Measurements from ENCODE around the gene CTCF.

The CTCF gene

GRCh38 chr16:67549240-67549639 lies 13.1 kb upstream of the CTCF start:
- DNase-seq (ENCODE audit: low spot score) = no peak

DNA sequence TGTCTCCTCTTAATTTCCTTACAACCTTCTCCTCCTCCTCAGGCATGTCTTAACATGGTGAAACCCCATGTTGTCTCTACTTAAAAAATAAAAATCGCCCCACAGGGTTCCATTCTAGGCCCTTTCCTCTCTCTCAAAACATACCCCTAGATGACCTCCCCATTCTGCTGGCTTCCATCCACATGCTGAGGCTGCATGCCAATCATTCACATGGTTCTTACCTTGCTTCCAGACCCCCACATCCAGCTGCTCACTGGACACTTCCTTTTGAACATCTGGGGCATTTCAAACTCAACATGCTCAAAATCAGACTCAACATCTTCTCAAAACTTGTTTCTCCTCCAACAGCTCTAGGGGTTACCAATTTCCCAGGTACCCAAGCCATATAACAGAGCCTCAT lies 12.4 kb upstream of the CTCF start:
- no peak for DNase-seq (ENCODE audit: low spot score)

GRCh38 chr16:67551091-67551490 lies 11.2 kb upstream of the CTCF start:
- no peak for DNase-seq (ENCODE audit: low spot score)

DNA sequence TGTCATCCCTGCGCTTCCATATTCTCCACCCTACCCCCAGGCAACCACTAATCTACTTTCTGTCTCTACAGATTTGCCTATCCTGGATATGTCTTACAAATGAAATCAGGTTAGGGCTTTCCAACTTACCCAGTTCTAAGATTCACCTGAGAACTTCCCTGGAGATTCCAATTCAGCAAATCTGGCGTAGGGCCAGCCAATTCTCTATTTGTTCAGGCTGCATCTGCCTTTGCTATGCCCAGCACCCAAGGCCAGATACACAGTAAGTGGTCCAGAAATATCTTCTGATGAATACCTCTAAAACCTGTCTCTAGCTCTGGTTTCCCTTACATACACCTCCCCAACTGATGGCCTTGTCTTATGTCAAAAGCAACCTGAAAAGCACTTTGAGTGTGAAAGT lies 10.4 kb upstream of the CTCF start:
- no peak for DNase-seq (ENCODE audit: low spot score)

- DNase-seq (ENCODE audit: low spot score) = no peak
These were observed 9.8 kb upstream of the CTCF start for GRCh38 chr16:67552476-67552875.

DNA sequence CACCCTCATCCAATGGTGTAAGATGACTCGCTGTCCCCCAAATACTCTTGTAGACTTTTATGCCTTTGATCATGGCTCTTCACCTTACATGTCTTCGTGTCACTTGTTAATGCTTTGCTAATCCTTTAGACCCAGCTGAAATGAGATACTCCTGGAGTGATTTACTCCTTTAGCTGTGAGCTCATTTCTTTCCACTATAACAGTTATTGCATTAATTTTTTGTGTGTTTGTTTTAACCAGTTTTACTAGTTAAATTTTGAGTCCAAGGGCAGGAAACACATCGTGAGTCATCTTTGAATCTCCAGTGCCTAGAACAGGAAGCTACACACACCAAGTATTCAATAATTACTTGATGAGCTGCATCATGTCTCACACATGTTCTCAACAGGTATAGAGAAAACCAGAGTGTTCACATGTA lies 6.5 kb upstream of the CTCF start:
- DNase-seq (ENCODE audit: low spot score) = peak; percentile 12

- DNase-seq (ENCODE audit: low spot score) = no peak
These were observed 3.5 kb upstream of the CTCF start for GRCh38 chr16:67558859-67559258.

DNA sequence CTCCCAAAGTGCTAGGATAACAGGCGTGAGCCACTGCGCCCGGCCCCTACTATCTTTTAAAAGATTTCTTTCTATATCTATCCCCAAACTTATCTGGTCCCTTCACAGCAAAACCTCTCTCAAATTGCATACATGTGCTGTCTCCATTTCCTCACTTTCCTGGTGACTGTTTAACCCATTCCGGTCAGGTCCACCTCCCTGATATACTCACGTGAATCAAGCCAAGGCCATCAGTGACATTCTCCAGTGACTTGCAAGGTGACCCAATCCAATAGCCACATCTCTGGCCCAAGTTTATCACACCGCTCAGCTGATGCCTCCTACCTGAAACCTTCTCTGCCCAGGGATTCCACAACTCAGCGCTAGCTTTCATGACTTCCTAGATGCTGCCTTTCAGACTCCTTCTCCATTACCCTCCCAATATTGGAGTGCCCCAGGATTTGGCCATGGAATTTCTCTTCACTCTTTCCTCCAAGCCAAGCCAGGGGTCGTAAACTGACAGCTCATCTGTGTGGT lies 1.4 kb upstream of the CTCF start:
- DNase-seq (ENCODE audit: low spot score) = no peak

GRCh38 chr16:67561501-67561823 lies 864 bp upstream of the CTCF start:
- peak; percentile 2 for DNase-seq (ENCODE audit: low spot score)

- DNase-seq (ENCODE audit: low spot score) = peak; percentile 99
These were observed 351 bp upstream of the CTCF start for GRCh38 chr16:67561824-67562525.

GRCh38 chr16:67562918-67563707 lies 787 bp downstream of the CTCF start:
- peak; percentile 60 for DNase-seq (ENCODE audit: low spot score)

GRCh38 chr16:67563708-67564468 lies 1.6 kb downstream of the CTCF start:
- DNase-seq (ENCODE audit: low spot score) = peak; percentile 31

- no peak for DNase-seq (ENCODE audit: low spot score)
These were observed 3.3 kb downstream of the CTCF start for GRCh38 chr16:67565470-67566100.

GRCh38 chr16:67571464-67571863 lies 9.1 kb downstream of the CTCF start:
- peak; percentile 7 for DNase-seq (ENCODE audit: low spot score)

DNA sequence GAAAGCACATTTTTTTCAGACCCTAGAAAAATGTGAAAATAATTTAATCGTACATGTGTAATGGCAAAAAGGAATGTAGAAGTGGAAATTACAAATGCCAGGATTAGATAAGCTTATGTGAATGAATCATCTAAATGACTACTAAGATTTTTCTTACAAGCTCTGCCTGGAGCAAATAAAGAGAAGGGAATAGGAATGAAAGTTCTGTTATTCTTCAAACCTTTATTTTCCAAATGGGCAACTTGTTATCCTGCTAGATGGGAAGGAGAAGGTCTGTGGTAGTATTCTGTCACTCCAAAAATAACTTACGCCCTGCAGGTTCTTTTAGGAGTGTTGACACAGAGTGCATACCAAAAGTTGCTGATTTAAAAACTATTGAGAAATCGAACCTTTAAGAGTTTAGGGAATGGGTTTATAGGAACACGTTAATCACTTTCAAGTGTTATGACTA lies 9.7 kb downstream of the CTCF start:
- peak; percentile 41 for DNase-seq (ENCODE audit: low spot score)

GRCh38 chr16:67579686-67580085 lies 17.4 kb downstream of the CTCF start:
- no peak for DNase-seq (ENCODE audit: low spot score)

- DNase-seq (ENCODE audit: low spot score) = no peak
These were observed 17.9 kb downstream of the CTCF start for GRCh38 chr16:67580202-67580601.

GRCh38 chr16:67593288-67593687 lies 31.0 kb downstream of the CTCF start:
- DNase-seq (ENCODE audit: low spot score) = no peak

- no peak for DNase-seq (ENCODE audit: low spot score)
These were observed 31.4 kb downstream of the CTCF start for GRCh38 chr16:67593701-67594100.

- DNase-seq (ENCODE audit: low spot score) = no peak
These were observed 32.1 kb downstream of the CTCF start for GRCh38 chr16:67594256-67594915.

DNA sequence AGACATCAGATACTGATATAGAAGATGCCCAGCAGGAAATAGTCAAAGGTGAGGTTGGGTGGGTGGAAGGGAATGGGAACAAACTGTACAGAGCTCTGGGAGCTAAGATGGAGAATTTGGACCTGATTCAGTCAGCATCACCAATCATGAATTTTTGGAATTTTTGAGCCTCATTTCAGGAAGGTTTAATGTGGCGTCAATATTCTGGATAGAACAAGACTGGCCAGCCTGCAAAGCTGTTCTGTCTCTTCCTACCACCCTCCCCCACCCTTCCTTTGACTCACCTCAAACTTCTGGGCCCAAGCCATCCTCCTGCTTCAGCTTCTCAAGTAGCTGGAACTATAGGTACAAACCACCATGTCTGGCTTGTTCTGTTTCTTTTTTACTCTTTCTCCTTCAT lies 32.6 kb downstream of the CTCF start:
- DNase-seq (ENCODE audit: low spot score) = peak; percentile 21

DNA sequence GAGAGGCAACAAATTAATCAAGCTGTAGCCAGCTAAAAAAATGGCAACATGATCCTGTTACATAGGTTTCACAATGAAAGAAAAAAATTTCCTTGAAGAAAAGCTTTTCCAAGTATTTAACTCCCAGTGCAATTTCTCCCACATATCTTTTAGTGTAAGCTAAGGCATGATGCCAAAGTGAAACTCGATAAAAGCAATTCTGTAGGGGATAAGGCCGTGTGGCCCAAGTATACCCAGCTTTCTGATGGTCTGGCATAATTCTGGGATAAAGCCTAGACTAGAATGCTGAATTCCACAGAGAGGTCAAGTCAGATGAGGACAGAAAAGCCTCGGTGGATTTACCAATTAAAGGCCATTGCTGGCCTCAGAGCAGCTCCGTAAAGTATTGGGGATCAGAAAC lies 36.2 kb downstream of the CTCF start:
- no peak for DNase-seq (ENCODE audit: low spot score)
